ENCODE measurements around the gene ALDH6A1. TPM values are rescaled to one million over a fixed set of nuclear protein-coding genes. Genes with fewer than 3 reads are reported as not detected.

Gene ALDH6A1
- total RNA-seq, 1 donor from 2014 or later, result 12.5 TPM

DNA sequence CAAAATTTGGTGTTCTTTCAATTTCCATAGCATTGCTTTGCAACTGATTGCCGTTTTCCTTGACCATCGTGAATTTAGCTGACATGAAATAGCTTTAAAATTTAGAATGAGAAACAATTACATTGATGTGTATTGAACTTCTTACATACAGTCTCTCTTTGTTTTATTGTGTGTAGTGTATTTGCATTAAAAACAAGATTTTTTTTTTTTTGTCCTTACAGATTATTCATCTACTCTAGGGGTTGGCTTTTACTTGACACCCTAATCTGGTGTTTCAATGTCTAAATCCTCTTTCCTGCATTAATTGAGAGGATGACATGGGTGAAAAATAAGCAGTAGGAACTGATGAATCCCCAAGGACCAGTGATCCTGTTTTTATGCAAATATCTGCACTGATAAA lies 21.1 kb upstream of the ALDH6A1 start:
- TF ChIP-seq, protein P1, sequence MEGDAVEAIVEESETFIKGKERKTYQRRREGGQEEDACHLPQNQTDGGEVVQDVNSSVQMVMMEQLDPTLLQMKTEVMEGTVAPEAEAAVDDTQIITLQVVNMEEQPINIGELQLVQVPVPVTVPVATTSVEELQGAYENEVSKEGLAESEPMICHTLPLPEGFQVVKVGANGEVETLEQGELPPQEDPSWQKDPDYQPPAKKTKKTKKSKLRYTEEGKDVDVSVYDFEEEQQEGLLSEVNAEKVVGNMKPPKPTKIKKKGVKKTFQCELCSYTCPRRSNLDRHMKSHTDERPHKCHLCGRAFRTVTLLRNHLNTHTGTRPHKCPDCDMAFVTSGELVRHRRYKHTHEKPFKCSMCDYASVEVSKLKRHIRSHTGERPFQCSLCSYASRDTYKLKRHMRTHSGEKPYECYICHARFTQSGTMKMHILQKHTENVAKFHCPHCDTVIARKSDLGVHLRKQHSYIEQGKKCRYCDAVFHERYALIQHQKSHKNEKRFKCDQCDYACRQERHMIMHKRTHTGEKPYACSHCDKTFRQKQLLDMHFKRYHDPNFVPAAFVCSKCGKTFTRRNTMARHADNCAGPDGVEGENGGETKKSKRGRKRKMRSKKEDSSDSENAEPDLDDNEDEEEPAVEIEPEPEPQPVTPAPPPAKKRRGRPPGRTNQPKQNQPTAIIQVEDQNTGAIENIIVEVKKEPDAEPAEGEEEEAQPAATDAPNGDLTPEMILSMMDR (IDR thresholded peaks at IDR 0.05; ENCODE audit: insufficient read depth, low read length, poor library complexity, severe bottlenecking), result no peak
- H3K4me3 ChIP-seq (ENCODE audit: low read depth, low read length), result no peak overlapping the region
- H3K27me3 ChIP-seq (ENCODE audit: control insufficient read depth, insufficient read depth, low read length), result no peaks in the 10 kb centered on the region
- H3K36me3 ChIP-seq (ENCODE audit: control insufficient read depth, insufficient read depth, low read length), result no peaks in the 10 kb centered on the region
- DNase-seq (ENCODE audit: low read depth), result no peak

DNA sequence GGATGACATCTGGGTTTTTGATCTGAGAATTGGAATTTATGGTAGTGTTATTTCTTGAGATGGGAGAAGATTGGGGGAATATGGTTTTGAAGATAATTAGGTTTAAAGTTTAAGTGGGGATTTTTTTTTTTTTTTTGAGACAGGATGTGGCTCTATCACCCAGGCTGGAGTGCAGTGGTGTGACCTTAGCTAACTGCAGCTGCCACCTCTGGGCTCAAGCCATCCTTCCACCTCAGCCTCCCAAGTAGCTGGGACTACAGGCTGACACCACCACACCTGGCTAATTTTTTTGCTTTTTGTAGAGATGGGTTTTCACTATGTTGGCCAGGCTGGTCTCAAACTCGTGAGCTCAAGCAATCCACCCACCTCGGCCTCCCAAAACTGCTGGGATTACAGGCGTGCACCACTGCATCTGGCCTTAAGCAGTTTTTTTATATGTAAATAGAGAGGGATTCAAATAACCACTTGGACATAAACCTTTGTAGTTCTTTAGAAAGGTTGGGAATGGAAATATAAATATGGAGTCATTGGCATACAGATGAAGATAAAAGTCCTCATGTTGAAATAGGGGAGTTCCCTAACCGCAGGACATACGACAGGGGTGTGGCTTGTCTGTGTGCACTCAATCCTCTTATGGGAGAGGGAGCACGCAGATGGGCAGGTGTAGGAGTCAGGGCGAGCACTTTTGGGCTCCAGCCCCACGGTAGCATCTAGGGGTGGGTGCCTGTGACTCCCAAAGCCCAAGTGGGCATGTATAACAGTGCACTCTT lies 5.2 kb upstream of the ALDH6A1 start:
- H3K36me3 ChIP-seq (ENCODE audit: control insufficient read depth, insufficient read depth, low read length), result no peaks in the 10 kb centered on the region
- TF ChIP-seq, protein P1 (IDR thresholded peaks at IDR 0.05; ENCODE audit: insufficient read depth, low read length, poor library complexity, severe bottlenecking), result no peak
- H3K4me3 ChIP-seq (ENCODE audit: low read depth, low read length), result no peak overlapping the region
- DNase-seq (ENCODE audit: low read depth), result no peak
- no peaks in the 10 kb centered on the region for H3K27me3 ChIP-seq (ENCODE audit: control insufficient read depth, insufficient read depth, low read length)

DNA sequence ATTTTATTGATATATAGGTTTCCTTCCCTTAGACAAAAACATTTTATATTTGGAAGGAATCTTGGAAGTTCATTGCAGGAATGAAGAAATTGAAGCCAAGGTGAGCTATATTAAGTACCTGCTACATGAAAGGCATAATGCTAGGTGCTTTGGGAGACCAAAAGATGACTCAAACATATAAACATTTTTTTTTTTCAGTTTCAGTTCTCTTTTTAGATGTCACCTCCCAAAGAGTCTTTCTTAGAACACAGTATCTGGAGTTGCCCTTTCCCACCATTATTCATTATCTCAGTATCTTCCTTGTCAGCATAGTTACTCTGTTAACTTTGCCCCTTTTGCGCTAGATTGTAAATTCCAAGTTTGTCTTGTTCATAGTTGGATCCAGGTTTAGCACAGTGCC lies 1.6 kb upstream of the ALDH6A1 start:
- H3K4me3 ChIP-seq (ENCODE audit: low read depth, low read length), result peak overlapping the region; percentile 69
- DNase-seq (ENCODE audit: low read depth), result no peak
- TF ChIP-seq, protein P1 (IDR thresholded peaks at IDR 0.05; ENCODE audit: insufficient read depth, low read length, poor library complexity, severe bottlenecking), result no peak
- H3K36me3 ChIP-seq (ENCODE audit: control insufficient read depth, insufficient read depth, low read length), result no peaks in the 10 kb centered on the region
- no peaks in the 10 kb centered on the region for H3K27me3 ChIP-seq (ENCODE audit: control insufficient read depth, insufficient read depth, low read length)

DNA sequence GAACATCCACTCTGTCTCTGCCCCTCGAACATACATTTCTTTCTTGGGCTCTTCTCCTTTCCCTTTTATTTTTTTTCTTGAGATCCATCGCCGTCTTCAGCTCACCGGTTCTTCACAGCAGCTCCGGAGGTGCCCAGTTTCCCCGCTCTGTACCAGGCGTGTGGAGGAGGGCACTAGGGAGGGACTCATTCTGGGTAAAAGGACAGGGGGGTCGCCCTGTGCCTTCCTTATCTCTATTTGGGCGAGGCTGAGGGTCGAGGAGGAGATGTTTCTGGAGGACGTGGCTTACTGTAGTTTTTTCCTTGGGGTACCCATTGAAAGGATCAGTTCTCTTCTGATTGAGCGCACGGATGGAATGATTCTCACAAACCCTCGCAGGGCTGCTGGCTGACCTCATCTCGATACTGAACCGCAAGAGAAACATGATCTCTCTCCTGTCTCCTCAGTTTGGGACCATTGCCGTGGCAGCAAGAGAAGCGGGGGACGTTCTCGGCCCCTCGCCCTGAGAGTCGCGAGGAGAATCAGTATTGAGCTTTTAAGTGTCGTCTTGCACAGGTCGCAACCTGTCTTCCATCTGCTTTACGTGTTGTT lies 889 bp upstream of the ALDH6A1 start:
- H3K27me3 ChIP-seq (ENCODE audit: control insufficient read depth, insufficient read depth, low read length), result no peaks in the 10 kb centered on the region
- H3K36me3 ChIP-seq (ENCODE audit: control insufficient read depth, insufficient read depth, low read length), result no peaks in the 10 kb centered on the region
- peak overlapping the region; percentile 69 for H3K4me3 ChIP-seq (ENCODE audit: low read depth, low read length)
- TF ChIP-seq, protein P1 (IDR thresholded peaks at IDR 0.05; ENCODE audit: insufficient read depth, low read length, poor library complexity, severe bottlenecking), result no peak
- DNase-seq (ENCODE audit: low read depth), result no peak

DNA sequence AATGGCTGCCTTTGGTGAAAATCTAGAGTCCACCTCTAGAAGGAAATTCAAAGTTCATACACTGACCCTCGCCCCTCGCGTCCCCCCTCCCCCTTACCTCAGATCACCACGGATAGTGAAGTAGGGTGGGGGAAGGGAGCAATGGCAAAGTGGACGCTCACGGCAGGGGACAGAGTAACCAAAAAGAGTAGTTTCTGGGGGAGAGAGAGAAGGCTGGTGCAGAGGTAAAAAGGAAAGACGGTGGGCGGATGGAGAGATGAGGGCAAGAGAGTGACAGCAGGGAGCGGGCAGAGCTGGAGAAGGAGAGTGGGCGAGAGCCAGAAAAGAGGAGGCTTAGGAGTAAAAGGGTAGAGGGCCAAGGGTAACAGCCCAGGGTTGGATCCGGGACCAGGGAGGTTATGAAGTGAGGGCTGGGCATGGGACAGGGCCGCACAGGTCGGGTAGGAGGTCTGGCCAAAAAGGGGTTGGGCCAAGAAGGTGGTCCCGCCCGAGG lies 423 bp downstream of the ALDH6A1 start:
- Histone ChIP-seq H3K36me3 (ENCODE audit: control insufficient read depth, insufficient read depth, low read length) (no peaks in the 10 kb centered on the region), H3K27me3 (ENCODE audit: control insufficient read depth, insufficient read depth, low read length) (no peaks in the 10 kb centered on the region), H3K4me3 (ENCODE audit: low read depth, low read length) (peak overlapping the region; percentile 61)
- TF ChIP-seq, protein P1 (IDR thresholded peaks at IDR 0.05; ENCODE audit: insufficient read depth, low read length, poor library complexity, severe bottlenecking), result no peak
- DNase-seq (ENCODE audit: low read depth), result no peak
